ENCODE results near the gene STK17A. TPM values are rescaled to one million over a fixed set of nuclear protein-coding genes. Genes with fewer than 3 reads are reported as not detected.

Gene STK17A
- total RNA-seq, 1 experiment from 2014 or later, result 9.8 TPM

DNA sequence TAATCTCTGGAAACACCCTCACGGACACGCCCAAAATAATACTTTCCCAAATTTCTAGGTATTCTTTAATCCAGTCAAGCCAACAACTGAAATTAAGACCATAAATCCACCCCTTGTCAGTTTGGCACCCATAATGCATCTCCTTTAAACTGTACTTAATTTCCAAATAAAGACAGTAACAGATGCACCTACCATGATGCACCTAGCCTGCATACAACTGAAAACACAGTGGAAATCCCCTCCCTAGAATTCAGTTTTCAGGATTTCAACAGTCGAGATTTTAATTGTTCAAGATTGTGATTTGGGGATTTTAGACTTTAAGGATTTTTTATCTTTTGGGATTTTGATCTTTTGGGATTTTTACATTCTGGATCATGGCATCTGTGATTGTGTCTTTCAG, 17.1 kb downstream of the STK17A start:
- no peak overlapping the region for H3T11ph ChIP-seq (ENCODE audit: low read length)
- no peak overlapping the region for H2BK15ac ChIP-seq (ENCODE audit: low read depth, low read length)
- no peak overlapping the region for H2BK120ac ChIP-seq (ENCODE audit: low read depth, low read length, poor library complexity, severe bottlenecking)
- H4K20me1 ChIP-seq (ENCODE audit: control insufficient read depth, insufficient read depth, insufficient read length), result no peaks in the 10 kb centered on the region
- H2AK5ac ChIP-seq (ENCODE audit: insufficient read length, low read length), result no peak overlapping the region
- H3K9me3 Mint-ChIP-seq, result peaks cover 5 to 8% of the 10 kb centered on the region in 2 experiments; a peak in 3 of 5 replicates
- H3K56ac ChIP-seq (ENCODE audit: insufficient read length, low read depth, low read length), result no peak overlapping the region
- no peaks in the 10 kb centered on the region for H3K23me2 ChIP-seq (ENCODE audit: insufficient read length, low read depth, low read length, poor library complexity, severe bottlenecking)
- no CpG with 5 or more reads among the region's 3 CpGs for WGBS (ENCODE audit: extremely low coverage, insufficient read length, low lambda C conversion rate)
- H3K4me3 Mint-ChIP-seq, result no peak overlapping the region
- H4K8ac ChIP-seq (replicated peaks; ENCODE audit: insufficient read length, low read depth, low read length), result no peak overlapping the region
- H3K9me3 ChIP-seq (ENCODE audit: control insufficient read depth, low read depth, low read length), result no peaks in the 10 kb centered on the region
- H3K14ac ChIP-seq (ENCODE audit: insufficient read depth, low read length), result no peak overlapping the region
- no peak overlapping the region for H3K18ac ChIP-seq (ENCODE audit: insufficient read length, low read depth, low read length)
- no peak for DNase-seq
- H3K27me3 Mint-ChIP-seq (ENCODE audit: low read depth), result no peaks in the 10 kb centered on the region
- no peaks in the 10 kb centered on the region for H3K79me1 ChIP-seq (ENCODE audit: insufficient read depth, low read depth, low read length, poor library complexity, severe bottlenecking)
- no peaks in the 10 kb centered on the region for H3K79me2 ChIP-seq (ENCODE audit: insufficient read depth, low read length)
- H3K9ac ChIP-seq (ENCODE audit: extremely low read depth, insufficient read length, low read length), result no peak overlapping the region
- no peak overlapping the region for H3K4ac ChIP-seq (ENCODE audit: low read depth, low read length)
- H4K5ac ChIP-seq (ENCODE audit: insufficient read length, low read depth, low read length), result no peak overlapping the region
- peaks cover 9 to 12% (median 11%) of the 10 kb centered on the region in 3 experiments for H3K36me3 Mint-ChIP-seq (ENCODE audit: insufficient read depth in 1 of 3, low read depth in 3 of 3)
- H2AFZ ChIP-seq (ENCODE audit: low read length), result no peak overlapping the region
- no peak overlapping the region for H3K27ac Mint-ChIP-seq
- H3K27me3 ChIP-seq (ENCODE audit: insufficient read depth, low read length), result no peaks in the 10 kb centered on the region; the same call in 1 of the 2 replicates
- H2BK5ac ChIP-seq (ENCODE audit: insufficient read length, low read length), result no peak overlapping the region
- H3K4me2 ChIP-seq (ENCODE audit: insufficient read depth, insufficient read length, low read length), result no peak overlapping the region
- no peak overlapping the region for H2BK20ac ChIP-seq (ENCODE audit: low read depth, low read length, poor library complexity, severe bottlenecking)
- TF ChIP-seq, protein P1, sequence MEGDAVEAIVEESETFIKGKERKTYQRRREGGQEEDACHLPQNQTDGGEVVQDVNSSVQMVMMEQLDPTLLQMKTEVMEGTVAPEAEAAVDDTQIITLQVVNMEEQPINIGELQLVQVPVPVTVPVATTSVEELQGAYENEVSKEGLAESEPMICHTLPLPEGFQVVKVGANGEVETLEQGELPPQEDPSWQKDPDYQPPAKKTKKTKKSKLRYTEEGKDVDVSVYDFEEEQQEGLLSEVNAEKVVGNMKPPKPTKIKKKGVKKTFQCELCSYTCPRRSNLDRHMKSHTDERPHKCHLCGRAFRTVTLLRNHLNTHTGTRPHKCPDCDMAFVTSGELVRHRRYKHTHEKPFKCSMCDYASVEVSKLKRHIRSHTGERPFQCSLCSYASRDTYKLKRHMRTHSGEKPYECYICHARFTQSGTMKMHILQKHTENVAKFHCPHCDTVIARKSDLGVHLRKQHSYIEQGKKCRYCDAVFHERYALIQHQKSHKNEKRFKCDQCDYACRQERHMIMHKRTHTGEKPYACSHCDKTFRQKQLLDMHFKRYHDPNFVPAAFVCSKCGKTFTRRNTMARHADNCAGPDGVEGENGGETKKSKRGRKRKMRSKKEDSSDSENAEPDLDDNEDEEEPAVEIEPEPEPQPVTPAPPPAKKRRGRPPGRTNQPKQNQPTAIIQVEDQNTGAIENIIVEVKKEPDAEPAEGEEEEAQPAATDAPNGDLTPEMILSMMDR (conservative IDR thresholded peaks at IDR 0.05), result no peak
- H3K4me1 ChIP-seq (ENCODE audit: insufficient read depth, low read length), result peaks cover 4% of the 10 kb centered on the region; the same call in 1 of the 2 replicates
- H3K27ac ChIP-seq (ENCODE audit: insufficient read length, low read depth, low read length), result no peak overlapping the region
- H4K91ac ChIP-seq (ENCODE audit: insufficient read length, low read depth, low read length), result no peak overlapping the region
- H3K4me1 Mint-ChIP-seq, result no peaks in the 10 kb centered on the region
- no peak overlapping the region for H2BK12ac ChIP-seq (ENCODE audit: insufficient read length, low read depth, low read length)
- no peak overlapping the region for H3K23ac ChIP-seq (ENCODE audit: insufficient read length, low read depth, low read length)

Data from H9 (cell line).